GM19043 (cell line): ENCODE results near the gene PLCD3.

ENCODE experiments used
- ATAC-seq: cut with Tn5 transposase; IDR thresholded peaks from one replicate; pipeline ENCODE4 v1.9.1; 2021; ENCODE audit warnings: low read depth; ENCODE audit not compliant: unreplicated experiment

The PLCD3 gene

DNA sequence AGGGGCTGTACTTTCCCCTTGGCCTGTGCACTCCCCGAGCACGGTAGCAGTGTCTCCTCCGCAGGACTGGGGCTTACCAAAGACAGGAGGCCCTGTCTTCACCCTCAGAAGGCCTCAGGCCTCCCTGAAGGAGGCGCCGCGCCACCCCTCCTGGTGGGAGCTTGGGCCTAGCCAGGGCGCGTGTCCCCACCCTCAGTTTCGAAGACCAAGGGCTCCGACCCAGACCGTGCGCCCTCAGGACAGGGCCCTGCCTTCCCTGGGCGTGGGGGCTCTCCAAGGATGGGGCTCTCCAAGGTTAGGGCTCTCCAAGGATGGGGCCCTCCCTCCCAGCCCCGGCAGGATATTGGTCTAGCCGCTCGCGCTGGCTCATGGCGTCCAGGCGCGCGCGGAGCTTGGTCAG lies 11.8 kb downstream of the PLCD3 start:
- ATAC-seq, result no peak

DNA sequence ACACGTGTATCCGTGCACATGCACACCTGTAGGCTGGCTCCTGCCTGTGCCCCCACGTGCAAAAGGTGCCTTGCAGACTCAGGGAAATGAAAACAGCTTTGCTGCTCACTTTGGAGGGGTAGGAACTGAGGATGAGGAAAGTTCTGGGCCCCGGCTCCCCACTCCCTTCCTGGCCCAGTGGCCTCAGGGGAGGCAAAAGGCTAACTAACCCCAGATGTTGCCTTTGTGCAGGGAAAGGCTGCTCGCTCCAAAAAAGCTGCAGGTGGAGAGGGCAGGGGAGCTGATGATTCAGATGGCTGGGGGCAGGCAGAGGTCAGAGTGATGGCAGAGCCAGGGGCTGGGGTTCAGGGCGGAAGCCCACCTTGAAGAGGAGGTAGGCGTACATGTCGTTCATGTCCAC lies 12.4 kb downstream of the PLCD3 start:
- no peak for ATAC-seq

DNA sequence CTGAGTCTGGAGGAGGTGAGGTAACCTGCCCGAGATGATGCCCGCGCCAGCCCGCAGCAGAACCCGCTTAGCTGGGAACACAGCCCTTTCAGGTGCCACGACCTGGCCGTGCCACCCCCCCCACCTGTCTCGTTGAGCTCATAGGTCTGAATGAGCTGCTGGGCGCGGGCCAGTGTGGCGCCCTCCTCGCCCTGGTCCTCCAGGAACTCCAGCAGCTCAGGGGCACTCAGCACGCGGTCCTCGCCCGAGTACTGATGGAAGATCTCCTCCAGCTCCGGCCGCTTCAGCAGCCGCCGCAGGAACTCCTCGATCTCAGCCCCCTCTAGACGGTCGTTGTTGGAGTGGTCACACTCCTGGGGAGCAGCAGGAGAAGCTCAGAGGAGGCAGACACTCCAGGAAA lies 13.6 kb downstream of the PLCD3 start:
- ATAC-seq, result no peak

DNA sequence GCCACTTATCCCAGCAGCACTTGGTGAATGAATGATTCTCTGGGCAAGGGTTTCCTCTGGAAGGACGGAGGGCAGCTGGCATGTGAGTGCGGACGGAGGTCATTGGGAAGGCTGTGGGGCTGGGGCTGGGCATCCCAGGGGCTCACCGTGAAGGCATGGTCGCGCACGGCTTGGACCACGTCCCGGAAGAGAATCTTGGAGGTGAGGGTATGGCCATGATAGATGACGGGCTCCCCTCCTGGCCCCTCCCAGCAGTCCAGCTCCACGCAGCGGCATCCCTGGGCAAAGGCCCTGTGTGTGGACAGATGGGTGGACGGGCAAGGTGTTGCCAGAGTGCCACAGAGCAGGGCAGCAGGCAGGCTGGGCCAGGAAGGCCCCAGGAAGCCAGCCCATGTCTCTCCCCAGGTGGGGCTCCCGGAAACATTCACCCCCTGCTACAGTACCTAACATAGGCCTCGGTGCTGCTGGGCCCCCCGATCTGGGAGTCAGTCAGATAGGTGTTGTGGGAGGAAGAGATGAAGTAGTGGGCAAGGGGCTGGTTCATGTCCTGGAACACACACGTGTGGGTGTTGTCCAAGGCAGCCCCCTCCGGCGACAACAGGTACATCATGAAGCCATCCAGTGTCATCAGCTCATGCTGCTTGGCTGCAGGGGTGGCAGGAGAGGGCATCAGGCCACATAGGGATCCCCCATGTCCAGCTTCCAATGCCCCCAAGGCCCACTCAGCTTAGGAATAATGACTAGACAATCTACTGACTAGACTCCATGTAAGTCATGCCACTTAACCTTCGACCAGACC lies 14.3 kb downstream of the PLCD3 start:
- no peak for ATAC-seq

DNA sequence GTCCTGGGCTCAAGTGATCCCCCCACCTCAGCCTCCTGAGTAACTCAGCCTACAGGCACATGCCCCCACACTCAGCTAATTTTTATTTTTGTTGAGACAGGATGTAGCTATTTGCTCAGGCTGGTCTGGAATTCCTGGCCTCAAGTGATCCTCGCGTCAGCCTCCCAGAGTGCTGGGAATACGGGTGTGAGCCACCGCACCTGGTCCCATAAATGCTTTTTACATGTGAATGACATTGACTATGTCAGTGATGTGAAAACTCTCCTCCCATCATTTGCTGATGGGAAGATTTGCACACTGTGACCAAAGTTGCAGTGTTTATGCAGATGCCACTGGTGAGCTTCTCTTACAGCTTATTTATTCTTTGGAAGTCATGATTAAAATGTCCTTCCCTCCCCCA lies 15.0 kb downstream of the PLCD3 start:
- no peak for ATAC-seq

DNA sequence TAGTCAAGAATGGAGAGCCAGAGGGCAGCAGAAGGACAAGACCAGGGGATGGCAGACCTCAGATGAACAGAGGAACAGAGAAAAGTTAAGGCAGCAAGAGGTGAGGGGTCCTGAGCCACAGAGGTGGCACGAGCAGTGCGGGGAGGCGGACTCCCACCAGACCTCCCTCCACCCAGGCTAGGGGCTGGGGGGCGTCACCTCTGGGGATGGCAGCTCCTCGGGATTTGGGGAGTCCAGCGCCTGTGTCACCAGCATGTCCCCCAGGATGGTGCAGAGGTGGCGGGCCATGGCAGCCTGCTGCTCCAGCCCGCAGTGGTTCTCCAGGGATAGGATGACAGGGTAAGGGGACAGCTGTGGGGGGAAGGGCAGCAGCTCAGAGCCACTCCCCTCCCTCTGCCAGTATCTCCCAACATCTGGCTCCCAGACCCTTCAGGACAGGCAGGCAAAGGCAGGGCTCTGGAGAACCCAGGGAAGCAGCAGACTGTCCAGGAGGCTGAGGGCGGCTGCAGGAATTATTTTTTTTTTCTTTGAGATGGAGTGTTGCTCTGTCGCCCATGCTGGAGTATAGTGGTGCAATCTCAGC lies 15.8 kb downstream of the PLCD3 start:
- ATAC-seq, result no peak

DNA sequence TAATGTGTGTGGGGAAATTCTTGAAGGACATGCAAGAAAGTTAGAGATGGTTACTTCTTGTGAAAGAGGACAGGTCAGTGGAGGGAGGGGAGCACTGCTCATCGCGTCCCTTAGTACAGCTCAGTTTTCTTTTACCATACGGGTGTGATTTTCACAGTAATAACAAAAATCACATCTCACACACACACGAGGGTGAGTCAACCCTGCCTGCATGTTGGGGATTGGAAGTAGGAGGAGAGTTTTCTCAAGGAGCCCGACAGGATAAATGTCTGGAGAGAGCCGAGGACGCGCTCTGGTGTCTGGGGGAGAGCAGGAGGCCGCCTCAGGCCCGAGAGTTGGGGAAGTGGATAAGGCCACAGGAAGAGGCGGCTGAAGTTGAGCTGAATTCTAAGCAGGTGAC lies 16.4 kb downstream of the PLCD3 start:
- no peak for ATAC-seq

DNA sequence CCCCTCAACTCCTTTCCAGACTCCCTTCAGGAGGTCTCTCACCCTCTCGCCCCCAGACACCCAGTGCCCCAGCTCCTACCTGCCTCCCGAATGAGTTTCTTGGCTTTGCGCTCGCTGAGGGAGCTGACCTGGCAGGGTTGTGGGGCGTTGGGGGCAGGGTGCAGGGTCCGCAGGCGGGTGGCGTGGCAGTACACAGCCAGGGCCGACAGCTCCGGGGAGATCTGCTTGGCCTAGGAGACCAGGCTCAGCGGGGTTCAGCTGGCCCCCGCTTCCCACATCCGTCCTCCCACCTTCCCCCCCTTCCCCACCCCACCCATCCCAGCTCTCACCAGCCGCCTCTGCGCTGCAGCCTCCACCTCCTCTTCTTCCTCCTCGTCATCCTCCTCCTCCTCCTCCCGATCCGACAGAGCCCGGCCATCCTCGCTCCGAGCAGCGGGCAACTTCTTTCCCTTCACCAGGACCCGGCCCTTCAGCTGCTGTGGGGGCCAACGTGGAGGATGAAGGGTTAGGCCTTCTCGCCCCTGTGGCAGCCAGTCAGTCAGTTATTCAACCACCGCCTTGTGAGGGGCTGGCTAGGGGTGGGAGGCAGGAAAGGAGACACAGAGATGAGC lies 17.2 kb downstream of the PLCD3 start:
- ATAC-seq, result no peak

DNA sequence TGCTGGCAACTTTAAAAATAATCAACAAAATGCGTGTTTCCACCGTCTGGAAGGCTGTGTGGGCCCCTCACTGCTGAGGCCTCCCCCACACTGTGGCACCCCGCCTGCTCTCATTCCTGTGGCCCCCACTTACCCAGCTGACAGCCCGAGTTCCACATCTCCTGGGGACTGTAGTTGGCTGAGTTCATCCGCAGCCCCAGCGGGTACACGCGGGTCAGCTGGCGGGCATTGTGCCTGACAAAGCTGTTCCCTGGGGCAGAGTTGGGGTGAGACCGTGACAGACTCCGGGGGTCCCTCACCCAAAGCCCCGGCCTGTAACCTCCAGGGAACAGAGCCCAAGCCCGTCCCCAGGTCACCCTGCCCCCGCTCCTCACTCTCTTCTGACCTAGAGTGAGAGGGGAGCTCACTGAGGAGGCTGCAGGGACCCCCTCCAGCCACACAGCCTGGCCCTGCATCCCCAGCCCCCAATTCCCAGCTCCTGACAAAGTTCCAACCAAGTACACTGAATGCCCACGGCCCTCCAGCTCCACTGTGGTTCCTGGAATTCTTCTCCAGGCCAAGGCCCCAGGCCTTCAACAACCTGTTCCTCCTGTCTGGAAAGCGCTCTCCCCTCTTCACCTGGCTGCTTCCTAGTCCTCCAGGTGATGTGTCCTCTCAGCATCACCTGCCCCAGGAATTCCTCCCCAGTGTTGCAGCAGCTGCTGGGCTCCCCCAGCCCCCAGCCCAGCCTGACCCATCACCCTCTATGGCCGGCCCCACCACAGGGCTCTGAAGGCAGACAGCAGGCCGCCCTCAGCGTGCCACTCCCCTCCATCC lies 18.0 kb downstream of the PLCD3 start:
- ATAC-seq, result no peak

DNA sequence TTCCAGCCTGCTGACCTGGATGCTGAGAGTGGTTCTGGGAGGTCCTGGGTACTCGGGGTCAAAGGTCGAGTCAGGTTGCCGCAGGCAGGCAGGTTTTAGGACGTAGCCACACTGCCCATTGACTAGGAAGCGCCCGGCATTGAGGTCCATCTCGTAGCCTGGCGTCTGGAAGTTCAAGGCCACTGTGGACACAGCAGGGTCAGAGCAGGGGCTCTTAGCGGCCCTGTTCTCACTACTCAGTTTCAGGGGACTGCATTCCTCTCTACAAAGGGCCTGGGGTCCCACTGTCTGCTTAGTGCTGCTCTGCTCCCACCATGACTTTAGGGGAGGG lies 18.9 kb downstream of the PLCD3 start:
- no peak for ATAC-seq

DNA sequence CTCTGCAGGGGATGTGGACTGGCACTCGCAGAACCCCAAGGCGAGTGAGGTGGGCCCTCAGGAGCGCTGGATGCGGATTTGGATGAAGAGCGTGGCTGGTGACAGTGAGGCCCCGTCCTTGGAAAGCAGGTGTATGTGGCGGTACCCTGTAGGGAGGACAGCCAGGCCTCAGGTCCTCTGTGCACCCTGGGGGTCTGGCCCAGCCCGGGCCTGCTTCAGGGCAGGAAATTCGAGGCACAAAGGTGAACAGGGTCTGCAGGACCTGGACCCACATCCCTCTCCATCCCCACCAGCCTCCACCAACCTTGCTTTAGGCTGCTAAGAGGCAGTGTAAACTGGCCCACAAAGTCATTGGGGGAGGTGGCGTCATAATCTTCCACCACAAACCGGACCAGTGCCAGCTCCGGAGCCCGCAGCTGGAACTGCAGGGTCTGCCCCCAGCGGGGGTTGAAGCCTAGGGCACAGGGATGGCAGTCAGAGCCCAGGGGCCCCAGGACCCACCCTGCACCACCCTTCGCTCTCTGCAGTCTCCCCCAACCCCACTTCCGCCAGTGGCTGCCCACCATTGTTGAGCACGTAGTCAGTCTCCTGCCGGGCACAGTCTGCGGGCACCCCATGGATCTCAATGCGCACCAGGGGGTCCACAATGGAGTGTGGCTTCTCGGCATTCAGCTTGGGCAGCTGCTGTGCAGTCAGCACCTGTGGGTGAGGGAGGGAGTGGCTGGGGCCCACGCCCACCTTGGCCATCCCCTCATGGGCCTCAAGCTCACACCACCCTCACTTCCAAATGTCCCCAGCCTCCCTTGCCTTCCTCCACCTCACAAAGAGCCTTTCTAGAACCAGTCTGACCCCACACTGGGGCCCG lies 19.5 kb downstream of the PLCD3 start:
- ATAC-seq, result no peak

DNA sequence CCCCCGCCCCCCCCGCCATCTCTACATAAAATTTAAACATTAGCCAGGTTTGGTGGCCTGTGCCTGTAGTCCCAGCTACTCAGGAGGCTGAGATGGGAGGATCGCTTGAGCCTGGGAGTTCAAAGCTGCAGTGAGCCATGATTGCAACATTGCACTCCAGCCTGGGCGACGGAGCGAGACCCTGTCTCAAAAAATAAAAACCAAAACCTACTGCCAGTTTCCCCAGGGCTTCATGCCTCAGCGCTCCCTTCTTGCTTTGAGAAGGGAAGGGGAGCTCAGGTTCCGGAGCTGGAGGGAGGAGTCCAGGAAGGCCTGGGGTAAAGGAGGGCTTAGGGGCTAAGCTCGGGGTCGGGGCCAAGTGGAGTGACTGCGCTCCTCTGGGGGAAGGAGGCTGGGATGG lies 20.5 kb downstream of the PLCD3 start:
- ATAC-seq, result no peak

DNA sequence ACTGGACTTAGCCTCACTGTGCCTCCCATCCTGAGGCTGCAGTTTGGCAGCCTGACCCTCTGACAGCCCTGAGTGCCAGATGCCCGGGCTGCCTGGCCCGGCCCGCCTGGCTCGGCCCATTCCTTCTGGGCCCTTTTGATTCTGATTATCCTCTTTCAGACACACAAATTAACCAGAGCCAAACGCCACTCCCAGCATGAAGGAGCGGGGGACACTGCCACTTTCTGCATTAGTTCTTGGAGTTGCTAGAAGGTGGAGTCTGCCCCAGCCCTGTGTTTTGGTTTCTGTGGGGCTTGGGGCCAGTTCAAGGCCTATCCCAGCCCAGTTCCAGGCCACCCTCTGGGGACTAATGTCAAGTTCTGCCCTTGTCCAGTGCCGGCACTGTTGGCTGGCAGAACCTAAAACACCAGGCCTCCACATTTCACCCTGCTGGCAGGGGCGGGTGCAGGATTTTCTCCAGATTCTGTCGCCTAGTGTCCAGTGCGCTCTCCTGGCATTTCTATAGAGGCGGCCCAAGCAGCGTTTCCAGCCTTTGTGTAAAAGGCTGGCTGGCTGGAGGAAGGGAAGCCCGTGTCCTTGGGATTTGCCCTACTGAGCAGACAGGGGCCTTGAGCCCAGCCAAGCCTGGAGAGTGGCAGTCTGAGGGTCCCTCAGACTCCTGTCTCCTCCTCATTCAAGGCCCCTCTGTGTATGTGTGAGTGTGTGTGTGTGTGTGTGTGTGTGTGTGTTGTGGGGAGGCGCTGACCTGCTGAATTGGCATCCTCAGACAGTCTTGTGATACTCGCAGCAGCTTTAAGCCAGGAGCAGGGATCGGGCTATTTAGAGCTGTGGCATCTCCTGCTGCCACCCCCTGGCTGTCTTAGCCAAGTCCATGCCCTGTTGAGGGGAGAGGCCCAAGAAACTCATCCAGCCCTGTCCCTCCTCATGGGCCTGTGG lies 21.4 kb downstream of the PLCD3 start:
- ATAC-seq, result no peak

DNA sequence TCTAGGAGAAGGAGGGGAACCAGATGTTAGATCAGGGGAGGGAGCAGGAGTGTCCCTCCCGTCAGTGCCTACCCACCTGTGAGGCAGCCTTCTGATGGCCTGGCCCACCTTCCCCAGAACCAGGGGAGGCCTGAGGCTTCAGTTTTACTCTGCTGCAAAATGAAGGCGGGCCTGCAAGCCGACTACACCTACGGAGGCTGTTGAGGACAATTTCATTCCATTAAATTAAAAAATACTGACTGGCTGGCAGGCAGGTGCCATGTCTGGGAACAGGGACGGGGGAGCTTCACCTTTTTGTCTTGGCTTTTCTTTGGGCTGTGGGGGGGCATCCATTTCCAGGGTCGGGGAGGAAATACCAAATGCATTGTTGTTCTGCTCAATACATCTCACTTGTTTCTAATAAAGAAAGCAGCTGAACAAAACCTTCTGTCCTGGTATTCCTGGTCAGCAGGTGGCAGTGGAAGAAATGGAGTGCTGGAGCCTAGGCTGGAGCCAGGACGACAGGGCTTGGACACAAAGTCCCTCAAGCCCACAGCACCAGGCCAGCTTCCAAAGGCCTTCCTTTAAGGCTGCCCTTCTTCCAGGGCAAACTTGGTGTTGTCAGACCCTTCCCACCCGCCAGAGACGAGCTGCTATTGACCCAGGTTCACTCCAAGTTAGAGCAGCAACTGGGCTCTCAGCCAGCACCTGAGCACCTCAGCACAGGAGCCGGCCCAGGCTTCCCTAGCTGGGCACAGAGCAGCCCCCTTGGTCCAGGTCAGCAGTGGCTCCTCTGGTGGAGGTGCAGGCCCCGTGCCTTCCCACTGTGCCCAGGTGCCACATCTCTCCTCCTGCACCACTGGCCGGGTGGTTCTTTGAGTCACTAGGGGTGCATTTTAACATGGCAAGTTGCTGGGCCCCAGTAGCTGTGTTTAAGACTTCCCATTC lies 23.5 kb downstream of the PLCD3 start:
- ATAC-seq, result no peak

DNA sequence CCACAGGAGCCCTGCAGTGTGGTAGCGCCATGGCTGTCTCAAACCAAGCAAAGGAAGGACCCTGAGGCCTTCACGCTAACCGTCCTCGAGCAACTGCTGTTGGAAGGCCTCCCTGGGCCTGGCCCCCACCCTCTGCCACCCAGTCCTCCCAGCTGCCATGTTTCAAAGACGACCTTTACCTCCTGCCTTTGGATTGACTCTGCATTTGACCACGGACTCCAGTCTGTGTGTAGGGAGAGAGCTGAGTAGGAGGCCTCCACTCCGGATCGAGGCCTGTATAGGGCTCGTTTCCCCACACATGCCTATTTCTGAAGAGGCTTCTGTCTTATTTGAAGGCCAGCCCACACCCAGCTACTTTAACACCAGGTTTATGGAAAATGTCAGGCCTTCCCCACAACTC lies 24.3 kb downstream of the PLCD3 start:
- no peak for ATAC-seq

DNA sequence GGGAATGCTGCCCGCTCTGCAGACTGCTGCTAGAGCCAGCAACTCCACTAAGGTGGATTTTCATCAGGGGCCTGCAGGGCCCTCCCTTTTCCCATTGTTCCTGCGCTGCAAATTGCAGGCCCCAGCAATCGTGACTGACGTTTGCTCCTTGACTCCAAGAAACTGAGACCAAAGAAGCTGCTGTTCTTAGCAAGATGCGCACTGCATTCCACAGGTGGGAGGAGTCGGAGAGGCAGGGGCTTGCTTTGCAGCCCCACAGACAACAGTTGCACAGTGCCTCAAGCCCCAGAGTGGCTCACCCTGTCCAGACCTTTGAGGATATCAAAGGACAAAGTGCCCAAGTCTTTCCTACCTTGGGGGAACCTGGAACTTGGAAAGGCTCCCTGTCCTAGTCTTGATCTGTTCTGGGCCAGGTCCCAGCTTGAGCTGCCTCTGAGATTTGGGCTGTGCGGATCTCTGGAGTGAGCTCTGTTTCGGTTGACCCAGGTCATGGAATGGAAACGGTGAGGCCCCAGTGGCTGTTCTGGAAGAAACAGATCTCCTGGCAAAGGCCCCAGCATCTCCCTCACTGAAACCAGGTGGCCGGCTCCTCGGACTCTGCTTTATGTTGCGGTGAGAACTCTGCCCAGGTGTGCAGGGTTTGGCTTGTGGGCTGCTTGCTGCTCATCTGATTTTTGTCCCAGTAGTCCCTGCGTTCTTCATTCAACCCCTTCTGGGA lies 24.9 kb downstream of the PLCD3 start:
- no peak for ATAC-seq

DNA sequence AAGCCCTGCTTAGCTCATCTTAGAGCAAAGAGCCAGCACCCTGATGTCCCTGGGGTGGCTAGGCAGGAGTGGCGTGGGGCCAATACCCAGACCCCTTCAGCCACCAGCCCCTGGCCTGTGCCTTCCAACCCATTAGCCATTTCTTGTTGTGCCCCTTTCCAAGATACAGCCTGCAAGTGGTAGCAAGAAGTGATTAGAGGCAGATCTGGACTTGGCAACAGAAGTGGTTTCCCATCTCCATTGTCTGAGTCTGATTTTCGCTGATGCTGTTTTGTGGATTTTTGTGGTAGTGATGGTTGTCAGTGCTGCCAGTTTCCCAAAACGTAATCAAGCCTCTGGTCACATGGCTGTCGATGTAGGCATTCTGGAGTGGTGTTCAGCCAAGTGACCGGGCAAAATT lies 25.7 kb downstream of the PLCD3 start:
- no peak for ATAC-seq

DNA sequence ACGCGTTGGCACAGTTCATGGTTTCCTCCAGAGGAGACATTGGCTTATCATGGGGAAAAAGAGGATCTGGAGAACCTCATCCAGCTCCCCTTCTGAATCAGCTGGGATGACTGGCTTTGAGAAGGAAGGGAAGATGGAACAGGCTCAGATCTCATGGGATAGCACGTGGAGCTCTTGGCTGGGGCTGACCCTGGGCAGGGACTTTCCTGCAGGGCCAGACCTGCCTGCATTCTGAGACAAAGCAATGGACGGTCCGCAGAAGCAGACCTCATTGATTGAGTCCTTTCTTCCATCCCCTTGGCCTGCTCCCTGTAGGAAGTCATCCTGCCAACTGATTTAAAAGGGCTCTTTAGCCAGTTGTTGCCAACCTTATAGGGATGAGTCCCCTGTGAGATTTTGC lies 26.2 kb downstream of the PLCD3 start:
- no peak for ATAC-seq
